Chondrocyte (in vitro differentiated cells): ENCODE results near the gene BCLAF1. TPM values are rescaled to one million over a fixed set of nuclear protein-coding genes. Genes with fewer than 3 reads are reported as not detected.

Experiments
- DNase-seq: peaks from one replicate; pipeline ENCODE4 v3.0.0; 2021; ENCODE audit warnings: mixed read lengths, low spot score
- H3K27ac Mint-ChIP-seq: one replicate; pipeline ENCODE4 v1.8.0; 2021; ENCODE audit warnings: mild to moderate bottlenecking, moderate library complexity, mixed read lengths; ENCODE audit not compliant: unreplicated experiment
- H3K27me3 Mint-ChIP-seq: 2 replicates; pipeline ENCODE4 v1.8.0; 2021; ENCODE audit warnings: low read depth, mixed read lengths
- H3K36me3 Mint-ChIP-seq: 2 replicates; pipeline ENCODE4 v1.8.0; 2021; ENCODE audit warnings: low read depth, mixed read lengths
- H3K4me1 Mint-ChIP-seq: 2 replicates; pipeline ENCODE4 v1.8.0; 2021; ENCODE audit warnings: low read depth, mild to moderate bottlenecking, mixed read lengths
- H3K4me3 Mint-ChIP-seq: one replicate; pipeline ENCODE4 v1.8.0; 2021; ENCODE audit warnings: mild to moderate bottlenecking, moderate library complexity, mixed read lengths; ENCODE audit not compliant: unreplicated experiment
- H3K9me3 Mint-ChIP-seq: 2 replicates; pipeline ENCODE4 v1.8.0; 2021; ENCODE audit warnings: low read depth, mixed read lengths
- total RNA-seq: library from RNA; stranded (reverse); gene quantifications from 3 replicates; pipeline ENCODE4 v1.2.1, GENCODE V29; 2021
- TF ChIP-seq, protein P1 (sequence below): fragments of 200-600 bp; sonication (generic); IDR thresholded peaks from 2 replicates; pipeline ENCODE4 v1.5.0; 2021; ENCODE audit warnings: antibody characterized with exemption, mild to moderate bottlenecking, moderate library complexity

The BCLAF1 gene
- total RNA-seq, 1 donor from 2014 or later = 135 TPM

DNA sequence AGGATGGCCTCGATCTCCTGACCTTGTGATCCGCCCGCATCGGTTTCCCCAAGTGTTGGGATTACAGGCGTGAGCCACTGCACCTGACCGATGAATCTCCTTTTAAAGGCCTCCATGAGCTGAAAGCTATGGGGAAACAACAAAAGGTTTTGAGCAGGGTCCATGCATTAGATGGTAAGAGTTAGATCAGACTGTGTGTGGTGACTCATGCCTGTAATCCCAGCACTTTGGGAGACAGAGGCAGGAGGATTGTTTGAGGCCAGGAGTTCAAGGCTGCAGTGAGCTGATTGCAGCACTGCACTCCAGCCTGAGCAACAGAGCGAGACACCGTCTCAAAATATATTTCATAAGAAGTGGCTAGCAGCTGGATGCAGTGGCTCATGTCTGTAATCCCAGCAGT, 41.0 kb upstream of the BCLAF1 start:
- Mint-ChIP-seq H3K36me3 (no peaks in the 10 kb centered on the region), H3K27ac (no peak overlapping the region), H3K27me3 (no peaks in the 10 kb centered on the region), H3K4me3 (no peak overlapping the region), H3K4me1 (no peaks in the 10 kb centered on the region), H3K9me3 (no peaks in the 10 kb centered on the region)
- TF ChIP-seq, protein P1, sequence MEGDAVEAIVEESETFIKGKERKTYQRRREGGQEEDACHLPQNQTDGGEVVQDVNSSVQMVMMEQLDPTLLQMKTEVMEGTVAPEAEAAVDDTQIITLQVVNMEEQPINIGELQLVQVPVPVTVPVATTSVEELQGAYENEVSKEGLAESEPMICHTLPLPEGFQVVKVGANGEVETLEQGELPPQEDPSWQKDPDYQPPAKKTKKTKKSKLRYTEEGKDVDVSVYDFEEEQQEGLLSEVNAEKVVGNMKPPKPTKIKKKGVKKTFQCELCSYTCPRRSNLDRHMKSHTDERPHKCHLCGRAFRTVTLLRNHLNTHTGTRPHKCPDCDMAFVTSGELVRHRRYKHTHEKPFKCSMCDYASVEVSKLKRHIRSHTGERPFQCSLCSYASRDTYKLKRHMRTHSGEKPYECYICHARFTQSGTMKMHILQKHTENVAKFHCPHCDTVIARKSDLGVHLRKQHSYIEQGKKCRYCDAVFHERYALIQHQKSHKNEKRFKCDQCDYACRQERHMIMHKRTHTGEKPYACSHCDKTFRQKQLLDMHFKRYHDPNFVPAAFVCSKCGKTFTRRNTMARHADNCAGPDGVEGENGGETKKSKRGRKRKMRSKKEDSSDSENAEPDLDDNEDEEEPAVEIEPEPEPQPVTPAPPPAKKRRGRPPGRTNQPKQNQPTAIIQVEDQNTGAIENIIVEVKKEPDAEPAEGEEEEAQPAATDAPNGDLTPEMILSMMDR = no peak
- DNase-seq = no peak

DNA sequence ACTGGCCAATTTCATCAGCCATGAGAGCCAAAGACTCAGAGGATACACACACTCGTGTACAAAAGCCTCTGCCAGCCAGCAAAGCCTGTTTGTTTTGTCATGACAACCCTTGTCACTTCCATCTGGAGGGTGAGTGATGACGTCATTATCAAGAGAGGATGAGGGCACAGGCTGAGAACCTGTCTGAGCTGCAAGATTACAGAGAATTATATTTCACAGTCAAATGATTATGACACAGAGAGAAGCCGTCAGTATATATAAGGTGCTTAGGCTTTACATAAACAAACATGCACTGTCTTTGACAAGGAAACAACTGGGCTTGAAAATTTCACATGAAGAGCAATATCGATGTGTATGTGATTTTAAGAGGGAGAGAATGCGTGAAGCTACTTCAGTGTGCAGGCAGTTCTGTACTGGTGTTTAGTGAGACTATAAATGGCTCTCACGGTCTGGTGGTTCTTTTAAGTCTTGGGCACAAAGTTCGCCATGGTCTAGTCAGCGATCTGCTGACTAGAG, 36.5 kb upstream of the BCLAF1 start:
- DNase-seq = no peak
- Mint-ChIP-seq H3K27ac (no peak overlapping the region), H3K4me3 (no peak overlapping the region), H3K36me3 (no peaks in the 10 kb centered on the region), H3K4me1 (no peaks in the 10 kb centered on the region), H3K9me3 (no peaks in the 10 kb centered on the region), H3K27me3 (no peaks in the 10 kb centered on the region)
- TF ChIP-seq, protein P1 = no peak

DNA sequence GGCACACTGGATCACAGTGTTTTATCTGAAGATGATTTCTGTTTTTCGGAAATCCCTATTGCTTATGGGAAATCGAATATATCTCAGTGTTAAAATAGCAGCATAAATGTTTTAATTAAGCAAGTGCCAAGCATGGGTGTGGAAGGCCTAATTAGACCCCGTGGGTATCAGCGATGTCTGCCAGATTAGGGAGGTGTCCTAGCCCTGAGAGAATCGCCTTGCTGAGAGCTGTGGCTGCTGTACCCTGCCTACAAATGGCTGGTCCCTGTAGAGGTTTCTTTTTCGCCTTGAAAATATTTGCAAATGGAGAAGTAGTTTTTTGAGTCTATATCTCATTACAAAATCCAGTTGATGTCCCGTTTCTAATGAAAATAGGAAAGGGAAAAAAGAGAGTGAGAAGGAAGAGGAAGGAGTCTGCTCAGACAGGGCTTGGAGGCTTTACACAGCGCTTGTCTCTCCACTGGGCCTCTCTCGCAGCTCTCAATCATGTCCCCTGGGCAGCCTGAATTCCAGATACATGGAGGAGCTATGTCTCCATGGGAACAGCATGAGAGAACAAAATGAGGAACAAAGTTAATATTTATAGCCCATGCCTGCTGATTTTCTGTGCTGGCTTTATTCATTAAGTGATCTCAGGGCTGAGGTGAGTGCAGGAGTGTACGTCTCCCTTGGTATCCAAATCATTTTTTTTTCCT, 35.2 kb upstream of the BCLAF1 start:
- no peaks in the 10 kb centered on the region for H3K9me3 Mint-ChIP-seq
- TF ChIP-seq, protein P1 = no peak
- no peak overlapping the region for H3K27ac Mint-ChIP-seq
- H3K36me3 Mint-ChIP-seq = no peaks in the 10 kb centered on the region
- no peak for DNase-seq
- no peak overlapping the region for H3K4me3 Mint-ChIP-seq
- H3K27me3 Mint-ChIP-seq = peaks cover 2% of the 10 kb centered on the region
- H3K4me1 Mint-ChIP-seq = no peaks in the 10 kb centered on the region

DNA sequence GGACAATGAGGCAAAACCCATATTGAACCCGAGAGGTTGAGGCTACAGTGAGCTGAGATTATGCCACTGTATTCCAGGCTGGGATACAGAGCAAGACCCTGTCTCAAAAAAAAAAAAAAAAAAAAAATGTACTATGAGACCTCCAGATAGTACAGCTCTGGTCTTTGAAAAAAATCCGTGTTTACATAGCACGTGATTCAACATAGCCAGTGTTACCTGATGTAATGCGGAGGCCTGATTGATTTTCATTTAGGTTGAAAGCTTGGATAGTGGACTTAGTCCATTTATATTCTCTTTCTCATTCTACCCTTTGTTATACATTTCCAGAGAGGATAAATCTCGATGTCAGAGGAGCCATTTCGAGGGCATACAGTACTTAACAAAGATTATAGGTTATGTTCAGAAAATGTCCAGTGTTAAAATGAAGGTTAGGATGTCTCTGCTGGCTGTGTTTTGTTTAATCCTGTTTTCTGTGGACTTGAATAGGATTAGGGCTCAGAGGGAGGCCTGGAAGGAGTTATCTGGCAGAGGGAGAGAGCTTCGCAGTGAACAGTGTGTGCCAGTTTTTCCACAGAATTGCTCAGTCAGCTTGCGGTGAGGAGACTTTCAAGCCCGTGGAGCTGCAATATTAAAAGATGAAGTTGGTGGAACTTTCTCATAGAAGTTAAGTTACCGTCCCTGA, 33.9 kb upstream of the BCLAF1 start:
- no peak overlapping the region for H3K27ac Mint-ChIP-seq
- no peak for DNase-seq
- H3K36me3 Mint-ChIP-seq = no peaks in the 10 kb centered on the region
- no peaks in the 10 kb centered on the region for H3K4me1 Mint-ChIP-seq
- no peaks in the 10 kb centered on the region for H3K9me3 Mint-ChIP-seq
- peaks cover 2% of the 10 kb centered on the region for H3K27me3 Mint-ChIP-seq
- H3K4me3 Mint-ChIP-seq = no peak overlapping the region
- TF ChIP-seq, protein P1 = no peak

DNA sequence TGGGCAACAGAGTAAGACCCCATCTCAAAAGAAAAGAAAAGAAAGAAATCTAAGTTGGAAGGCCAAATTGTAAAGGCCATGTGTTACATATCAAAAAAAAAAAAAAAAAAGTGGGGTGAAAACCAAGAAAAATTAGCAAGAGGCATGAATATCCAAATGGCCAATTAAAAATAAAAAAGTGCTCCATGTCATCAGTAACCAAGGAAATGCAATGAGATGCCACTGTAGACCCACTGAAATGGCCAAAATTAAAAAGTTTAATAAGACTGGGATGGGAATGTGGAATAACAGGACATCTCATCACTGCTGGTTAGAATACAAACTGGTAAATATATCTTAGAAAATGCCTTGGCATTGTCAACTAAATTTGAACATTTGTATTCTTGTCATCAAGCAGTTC, 30.1 kb upstream of the BCLAF1 start:
- Mint-ChIP-seq H3K36me3 (no peaks in the 10 kb centered on the region), H3K27ac (no peak overlapping the region), H3K4me3 (no peak overlapping the region), H3K9me3 (no peaks in the 10 kb centered on the region), H3K27me3 (peaks cover 11% of the 10 kb centered on the region), H3K4me1 (no peaks in the 10 kb centered on the region)
- no peak for DNase-seq
- TF ChIP-seq, protein P1 = no peak
